GM11168 (cell line): ENCODE results near the gene MAML2.
"Not testable (repeated sequence)": the region's sequence is repeated elsewhere in the genome, so short reads cannot be mapped to it uniquely, and the experiment has no call there.

Experiments used
- in situ Hi-C: fragments of 300-500 bp; cut with MboI; formaldehyde crosslinking; loops from one replicate; pipeline ENCODE4 v1.12.0; 2022; ENCODE audit warnings: low sequenced_read_pairs; ENCODE audit not compliant: unreplicated experiment

MAML2 gene

GRCh38 chr11:96197801-96198701 lies 144.9 kb downstream of the MAML2 start:
- in situ Hi-C loops: no loop called here

GRCh38 chr11:96197103-96197502 lies 145.9 kb downstream of the MAML2 start:
- in situ Hi-C loops: no loop called here

- in situ Hi-C loops: no loop called here
Measured at GRCh38 chr11:96196181-96196662, 146.8 kb downstream of the MAML2 start.

GRCh38 chr11:96195671-96196070 lies 147.3 kb downstream of the MAML2 start:
- in situ Hi-C loops: no loop called here

- in situ Hi-C loops: no loop called here
Measured at GRCh38 chr11:96194581-96195374, 148.2 kb downstream of the MAML2 start.

- in situ Hi-C loops: no loop called here
Measured at GRCh38 chr11:96193745-96194443, 149.1 kb downstream of the MAML2 start.

- in situ Hi-C loops: no loop called here
Measured at GRCh38 chr11:96191752-96192151, 151.2 kb downstream of the MAML2 start.

- in situ Hi-C loops: no loop called here
Measured at GRCh38 chr11:96189351-96189750, 153.6 kb downstream of the MAML2 start.

- in situ Hi-C loops: no loop called here
Measured at GRCh38 chr11:96188243-96189006, 154.6 kb downstream of the MAML2 start.

GRCh38 chr11:96187822-96188221 lies 155.2 kb downstream of the MAML2 start:
- in situ Hi-C loops: no loop called here

GRCh38 chr11:96186806-96187205 lies 156.2 kb downstream of the MAML2 start:
- in situ Hi-C loops: no loop called here

- in situ Hi-C loops: no loop called here
Measured at GRCh38 chr11:96185220-96185768, 157.7 kb downstream of the MAML2 start.

GRCh38 chr11:96180937-96181336 lies 162.1 kb downstream of the MAML2 start:
- in situ Hi-C loops: not testable (repeated sequence)

GRCh38 chr11:96180341-96180740 lies 162.7 kb downstream of the MAML2 start:
- in situ Hi-C loops: no loop called here

- in situ Hi-C loops: no loop called here
Measured at GRCh38 chr11:96179905-96180304, 163.1 kb downstream of the MAML2 start.

GRCh38 chr11:96178887-96179279 lies 164.1 kb downstream of the MAML2 start:
- in situ Hi-C loops: no loop called here

- in situ Hi-C loops: no loop called here
Measured at GRCh38 chr11:96178049-96178886, 164.7 kb downstream of the MAML2 start.

GRCh38 chr11:96177146-96177545 lies 165.8 kb downstream of the MAML2 start:
- in situ Hi-C loops: no loop called here

GRCh38 chr11:96173906-96174305 lies 169.1 kb downstream of the MAML2 start:
- in situ Hi-C loops: no loop called here
